ENCODE measurements around the gene MFAP3L.

The MFAP3L gene

DNA sequence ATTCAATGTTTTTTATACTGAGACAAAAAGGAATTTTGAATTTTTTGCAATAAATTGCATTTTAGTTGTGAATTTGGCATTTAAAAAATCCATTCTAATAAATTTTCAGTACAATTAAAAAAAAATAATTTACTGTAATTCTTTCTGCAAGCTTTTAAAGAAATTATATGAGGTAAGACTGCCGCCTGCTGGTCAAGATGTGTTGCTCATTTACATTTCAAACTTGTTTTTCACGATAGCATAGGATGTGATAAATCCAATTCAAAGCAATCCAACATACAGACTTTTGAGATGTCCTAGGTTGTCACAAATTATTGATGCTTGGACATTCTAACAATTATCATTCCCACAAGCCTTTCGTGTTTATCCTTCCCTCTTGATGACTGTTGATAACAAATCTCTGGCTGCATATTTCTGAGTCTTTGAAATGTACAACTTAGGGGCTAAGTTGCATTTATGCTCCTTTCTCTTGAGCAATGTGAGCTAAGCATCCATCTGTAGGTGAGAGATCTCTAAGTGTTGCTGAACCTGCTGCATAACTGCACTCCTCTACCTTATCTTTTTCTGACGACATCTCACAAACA, 21.7 kb upstream of the MFAP3L start:
- TF ChIP-seq, protein P1, sequence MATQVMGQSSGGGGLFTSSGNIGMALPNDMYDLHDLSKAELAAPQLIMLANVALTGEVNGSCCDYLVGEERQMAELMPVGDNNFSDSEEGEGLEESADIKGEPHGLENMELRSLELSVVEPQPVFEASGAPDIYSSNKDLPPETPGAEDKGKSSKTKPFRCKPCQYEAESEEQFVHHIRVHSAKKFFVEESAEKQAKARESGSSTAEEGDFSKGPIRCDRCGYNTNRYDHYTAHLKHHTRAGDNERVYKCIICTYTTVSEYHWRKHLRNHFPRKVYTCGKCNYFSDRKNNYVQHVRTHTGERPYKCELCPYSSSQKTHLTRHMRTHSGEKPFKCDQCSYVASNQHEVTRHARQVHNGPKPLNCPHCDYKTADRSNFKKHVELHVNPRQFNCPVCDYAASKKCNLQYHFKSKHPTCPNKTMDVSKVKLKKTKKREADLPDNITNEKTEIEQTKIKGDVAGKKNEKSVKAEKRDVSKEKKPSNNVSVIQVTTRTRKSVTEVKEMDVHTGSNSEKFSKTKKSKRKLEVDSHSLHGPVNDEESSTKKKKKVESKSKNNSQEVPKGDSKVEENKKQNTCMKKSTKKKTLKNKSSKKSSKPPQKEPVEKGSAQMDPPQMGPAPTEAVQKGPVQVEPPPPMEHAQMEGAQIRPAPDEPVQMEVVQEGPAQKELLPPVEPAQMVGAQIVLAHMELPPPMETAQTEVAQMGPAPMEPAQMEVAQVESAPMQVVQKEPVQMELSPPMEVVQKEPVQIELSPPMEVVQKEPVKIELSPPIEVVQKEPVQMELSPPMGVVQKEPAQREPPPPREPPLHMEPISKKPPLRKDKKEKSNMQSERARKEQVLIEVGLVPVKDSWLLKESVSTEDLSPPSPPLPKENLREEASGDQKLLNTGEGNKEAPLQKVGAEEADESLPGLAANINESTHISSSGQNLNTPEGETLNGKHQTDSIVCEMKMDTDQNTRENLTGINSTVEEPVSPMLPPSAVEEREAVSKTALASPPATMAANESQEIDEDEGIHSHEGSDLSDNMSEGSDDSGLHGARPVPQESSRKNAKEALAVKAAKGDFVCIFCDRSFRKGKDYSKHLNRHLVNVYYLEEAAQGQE (IDR thresholded peaks at IDR 0.05; ENCODE audit: insufficient read depth in 1 of 2, low read depth in 2 of 2, low read length in 2 of 2) = no peak
- TF ChIP-seq SIN3A (IDR thresholded peaks at IDR 0.05; ENCODE audit: borderline replicate concordance, insufficient read depth, low read length) (no peak), POLR2AphosphoS5 (IDR thresholded peaks at IDR 0.05; ENCODE audit: low read depth, low read length) (no peak), FOXP2 (optimal IDR thresholded peaks at IDR 0.05; ENCODE audit: borderline replicate concordance, extremely low read depth, extremely low read length, insufficient read depth) (no peak), TAF1 (IDR thresholded peaks at IDR 0.05; ENCODE audit: borderline replicate concordance, insufficient read depth, low read length) (no peak)

DNA sequence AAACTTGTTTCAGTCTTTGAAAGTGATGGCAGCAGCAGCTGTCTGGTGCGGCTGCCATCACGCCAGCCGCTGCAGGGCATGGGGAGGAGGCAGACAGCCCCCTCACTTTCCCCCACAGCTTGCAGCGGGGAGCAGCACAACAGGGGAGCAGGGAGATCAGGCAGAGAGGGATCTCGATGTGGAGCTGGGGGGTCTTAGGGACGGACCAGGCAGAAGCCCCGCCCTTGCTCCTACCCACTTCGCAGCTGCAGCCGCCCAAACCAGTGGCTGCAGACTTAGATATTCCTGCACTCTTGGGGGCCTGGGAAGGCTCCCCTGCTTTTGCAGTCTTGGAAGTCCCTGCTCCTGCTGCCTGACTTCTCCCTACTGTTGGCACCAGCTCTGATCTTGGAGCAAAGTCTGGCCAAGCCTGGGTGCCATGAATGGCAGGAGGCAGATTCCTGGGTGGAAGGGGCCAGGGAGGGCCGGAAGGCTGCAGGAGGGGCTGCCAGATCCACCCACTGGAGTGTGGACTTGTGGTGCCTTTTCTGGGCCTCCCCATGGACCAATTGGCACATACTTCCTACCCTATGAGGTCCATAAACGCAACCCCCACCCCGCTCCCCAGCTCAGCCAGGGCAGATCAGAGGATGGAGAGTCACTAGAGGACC, 14.0 kb upstream of the MFAP3L start:
- TF ChIP-seq FOXP2 (optimal IDR thresholded peaks at IDR 0.05; ENCODE audit: borderline replicate concordance, extremely low read depth, extremely low read length, insufficient read depth) (no peak), TAF1 (IDR thresholded peaks at IDR 0.05; ENCODE audit: borderline replicate concordance, insufficient read depth, low read length) (no peak), POLR2AphosphoS5 (IDR thresholded peaks at IDR 0.05; ENCODE audit: low read depth, low read length) (no peak), SIN3A (IDR thresholded peaks at IDR 0.05; ENCODE audit: borderline replicate concordance, insufficient read depth, low read length) (no peak)
- TF ChIP-seq, protein P1 (IDR thresholded peaks at IDR 0.05; ENCODE audit: insufficient read depth in 1 of 2, low read depth in 2 of 2, low read length in 2 of 2) = no peak

DNA sequence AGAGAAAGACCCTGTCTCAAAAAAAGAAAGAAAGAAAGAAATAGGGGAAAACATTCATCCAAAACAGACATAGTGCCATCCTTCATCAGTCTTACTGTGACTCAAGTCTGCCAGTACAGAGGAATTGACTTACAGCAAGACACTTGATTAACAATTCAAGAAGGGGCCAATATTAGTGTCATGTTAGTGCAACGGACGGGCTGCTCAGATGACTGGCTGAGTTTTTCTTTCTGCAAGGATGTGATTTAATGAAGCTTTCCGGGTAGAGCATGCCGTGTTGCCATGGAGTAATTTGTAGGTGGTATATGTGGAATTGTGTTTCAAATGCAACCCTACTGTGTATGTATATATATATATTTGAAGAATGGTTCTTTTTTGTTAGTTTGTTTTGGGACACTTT, 12.6 kb upstream of the MFAP3L start:
- TF ChIP-seq FOXP2 (optimal IDR thresholded peaks at IDR 0.05; ENCODE audit: borderline replicate concordance, extremely low read depth, extremely low read length, insufficient read depth) = no peak
- no peak for TF ChIP-seq TAF1 (IDR thresholded peaks at IDR 0.05; ENCODE audit: borderline replicate concordance, insufficient read depth, low read length)
- TF ChIP-seq SIN3A (IDR thresholded peaks at IDR 0.05; ENCODE audit: borderline replicate concordance, insufficient read depth, low read length) = no peak
- TF ChIP-seq, protein P1 (IDR thresholded peaks at IDR 0.05; ENCODE audit: insufficient read depth in 1 of 2, low read depth in 2 of 2, low read length in 2 of 2) = no peak
- TF ChIP-seq POLR2AphosphoS5 (IDR thresholded peaks at IDR 0.05; ENCODE audit: low read depth, low read length) = no peak

DNA sequence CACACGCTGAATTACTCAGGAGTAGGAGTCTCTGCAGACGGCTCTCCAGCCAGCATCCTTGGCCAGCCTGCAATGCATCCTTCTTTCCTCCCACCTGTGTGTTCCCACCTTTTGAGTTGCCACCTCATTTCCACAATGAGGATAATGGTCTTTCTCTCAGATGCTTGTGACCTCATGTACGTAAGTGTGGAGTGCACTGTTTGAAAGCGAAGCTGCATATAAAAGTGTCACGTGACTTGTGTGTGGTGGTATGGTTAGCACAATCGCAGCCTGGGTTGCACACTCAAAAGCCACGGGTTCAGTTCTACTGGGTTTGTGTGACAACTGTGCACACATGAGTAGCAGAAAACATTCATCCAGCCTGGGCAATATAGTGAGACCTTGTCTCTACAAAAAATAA, 12.0 kb upstream of the MFAP3L start:
- TF ChIP-seq, protein P1 (IDR thresholded peaks at IDR 0.05; ENCODE audit: insufficient read depth in 1 of 2, low read depth in 2 of 2, low read length in 2 of 2) = no peak
- no peak for TF ChIP-seq SIN3A (IDR thresholded peaks at IDR 0.05; ENCODE audit: borderline replicate concordance, insufficient read depth, low read length)
- no peak for TF ChIP-seq FOXP2 (optimal IDR thresholded peaks at IDR 0.05; ENCODE audit: borderline replicate concordance, extremely low read depth, extremely low read length, insufficient read depth)
- no peak for TF ChIP-seq TAF1 (IDR thresholded peaks at IDR 0.05; ENCODE audit: borderline replicate concordance, insufficient read depth, low read length)
- TF ChIP-seq POLR2AphosphoS5 (IDR thresholded peaks at IDR 0.05; ENCODE audit: low read depth, low read length) = no peak

Measured in PFSK-1 (cell line).